IPS-11a (cell line): Measurements from ENCODE around the gene KYNU.
"Not testable (repeated sequence)": the region's sequence is repeated elsewhere in the genome, so short reads cannot be mapped to it uniquely, and the experiment has no call there.

Experiments used
- H3K4me3 ChIP-seq: one replicate; pipeline ENCODE4 v1.5.1; 2013; ENCODE audit warnings: low read depth, low read length, control low read depth

The KYNU gene

DNA sequence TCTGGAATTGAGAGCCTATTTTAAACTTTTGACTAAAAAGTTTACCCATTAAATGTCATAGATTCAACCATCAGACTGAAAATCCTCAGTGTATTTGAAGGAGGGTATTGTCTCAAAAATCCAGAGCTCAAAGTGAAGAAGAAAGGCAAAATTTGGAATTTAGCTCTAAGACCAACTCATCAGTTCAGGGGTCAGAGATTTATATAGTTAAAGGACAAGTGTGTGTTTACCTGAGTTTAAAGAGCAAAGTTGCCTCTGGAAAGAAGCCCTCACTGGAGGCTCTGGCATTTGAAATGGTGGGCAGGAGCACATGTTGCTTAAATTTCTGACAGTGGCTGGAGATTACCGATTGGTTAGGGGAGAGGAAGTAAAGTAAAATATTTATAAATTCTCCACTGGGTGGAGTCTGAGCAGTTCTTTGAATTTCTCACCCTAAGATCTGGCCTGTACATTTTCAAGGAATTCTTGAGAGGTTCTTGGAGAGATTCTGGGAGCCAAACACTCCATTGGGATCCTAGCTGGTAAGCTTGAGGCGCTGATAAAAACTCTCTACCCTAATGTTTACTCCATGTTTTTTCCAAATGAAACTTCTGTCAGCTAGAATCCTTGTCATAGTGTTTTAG lies at the start of gene KYNU:
Gene KYNU, plus strand, starts transcription at position 449 of the 623 bp plus-strand sequence. CDS start 7,704 bp downstream, outside the sequence.
- H3K4me3 ChIP-seq = no peak within 1 kb of the TSS

GRCh38 chr2:142834021-142834420 lies 43.4 kb upstream of the KYNU start:
- H3K4me3 ChIP-seq = no peak overlapping the region

DNA sequence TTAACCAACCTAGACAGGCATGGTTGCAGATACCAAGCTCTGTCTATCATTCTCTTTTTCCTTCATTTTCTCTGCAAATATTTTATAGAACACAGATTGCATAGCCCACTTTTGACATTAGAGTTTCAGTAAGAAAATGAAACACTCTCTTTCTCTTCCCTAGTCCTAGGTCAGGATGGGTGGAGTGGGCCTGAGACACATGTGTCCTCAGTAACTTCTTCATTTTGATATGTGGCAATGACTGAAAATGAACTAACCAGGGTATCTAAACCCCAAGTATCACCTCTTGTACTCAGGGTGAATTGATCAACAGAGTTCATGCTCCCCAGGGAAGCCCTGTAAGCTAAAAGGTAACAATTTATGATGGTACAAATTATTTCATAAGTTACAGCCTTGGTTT lies 37.0 kb upstream of the KYNU start:
- H3K4me3 ChIP-seq = no peak overlapping the region

DNA sequence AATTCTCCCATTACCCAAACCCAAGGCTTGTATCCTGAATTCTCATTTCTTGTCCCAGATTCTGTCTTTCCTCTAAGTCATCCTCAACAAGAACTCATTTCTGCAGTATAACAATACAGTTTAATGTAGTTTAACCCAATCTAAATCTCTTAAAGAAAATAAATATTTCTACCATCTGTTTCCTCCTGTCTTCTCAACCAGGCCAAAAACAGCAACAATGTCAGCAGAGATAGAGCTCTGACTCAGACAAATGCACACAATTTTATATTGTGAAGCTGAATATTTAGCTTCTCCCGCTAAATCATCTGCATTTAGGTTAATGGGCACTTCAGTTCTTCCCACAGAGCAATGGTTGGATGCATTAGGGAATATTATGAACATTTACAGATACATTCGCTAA lies 35.7 kb upstream of the KYNU start:
- no peak overlapping the region for H3K4me3 ChIP-seq

DNA sequence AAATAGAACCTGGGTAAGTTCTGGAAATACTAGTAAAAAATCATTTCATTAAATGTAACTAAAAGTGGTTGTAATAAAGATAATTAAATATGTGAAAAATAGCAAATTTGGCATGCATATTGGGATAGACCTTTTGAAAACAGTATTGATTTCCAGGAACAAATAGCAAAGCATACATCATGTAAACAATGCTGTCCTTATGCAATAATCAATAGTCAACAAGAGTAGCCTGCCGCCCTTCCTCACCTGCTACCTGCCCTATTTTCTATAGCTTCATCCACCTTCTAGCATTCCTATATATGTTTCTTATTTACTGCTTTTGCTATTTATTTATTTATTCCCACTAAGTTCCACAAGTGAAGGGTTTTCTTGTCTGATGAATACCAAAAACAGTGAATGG lies 35.1 kb upstream of the KYNU start:
- no peak overlapping the region for H3K4me3 ChIP-seq

GRCh38 chr2:142843731-142844130 lies 33.7 kb upstream of the KYNU start:
- no peak overlapping the region for H3K4me3 ChIP-seq

- no peak overlapping the region for H3K4me3 ChIP-seq
These were observed 29.3 kb upstream of the KYNU start for GRCh38 chr2:142848023-142848606.

DNA sequence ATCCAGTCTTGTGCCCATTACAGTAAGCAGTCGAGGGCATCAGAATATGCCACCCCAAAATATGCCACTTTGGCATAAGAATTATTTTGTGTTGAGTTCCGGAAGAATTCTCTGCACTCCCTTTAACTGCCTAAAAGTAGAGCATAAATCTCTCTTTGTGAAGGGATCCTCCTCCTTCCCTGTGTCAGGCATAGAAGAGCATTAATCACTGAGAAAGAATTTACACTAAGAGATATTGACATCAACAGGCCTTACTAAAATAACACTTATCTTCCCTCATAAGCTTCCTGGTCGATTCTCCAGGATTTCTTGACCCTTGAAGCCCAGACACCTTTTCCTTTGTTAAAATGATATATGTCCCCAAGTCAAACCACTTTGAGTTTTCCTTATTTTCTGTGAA lies 27.6 kb upstream of the KYNU start:
- H3K4me3 ChIP-seq = no peak overlapping the region

- H3K4me3 ChIP-seq = no peak overlapping the region
These were observed 23.6 kb upstream of the KYNU start for GRCh38 chr2:142853912-142854311.

DNA sequence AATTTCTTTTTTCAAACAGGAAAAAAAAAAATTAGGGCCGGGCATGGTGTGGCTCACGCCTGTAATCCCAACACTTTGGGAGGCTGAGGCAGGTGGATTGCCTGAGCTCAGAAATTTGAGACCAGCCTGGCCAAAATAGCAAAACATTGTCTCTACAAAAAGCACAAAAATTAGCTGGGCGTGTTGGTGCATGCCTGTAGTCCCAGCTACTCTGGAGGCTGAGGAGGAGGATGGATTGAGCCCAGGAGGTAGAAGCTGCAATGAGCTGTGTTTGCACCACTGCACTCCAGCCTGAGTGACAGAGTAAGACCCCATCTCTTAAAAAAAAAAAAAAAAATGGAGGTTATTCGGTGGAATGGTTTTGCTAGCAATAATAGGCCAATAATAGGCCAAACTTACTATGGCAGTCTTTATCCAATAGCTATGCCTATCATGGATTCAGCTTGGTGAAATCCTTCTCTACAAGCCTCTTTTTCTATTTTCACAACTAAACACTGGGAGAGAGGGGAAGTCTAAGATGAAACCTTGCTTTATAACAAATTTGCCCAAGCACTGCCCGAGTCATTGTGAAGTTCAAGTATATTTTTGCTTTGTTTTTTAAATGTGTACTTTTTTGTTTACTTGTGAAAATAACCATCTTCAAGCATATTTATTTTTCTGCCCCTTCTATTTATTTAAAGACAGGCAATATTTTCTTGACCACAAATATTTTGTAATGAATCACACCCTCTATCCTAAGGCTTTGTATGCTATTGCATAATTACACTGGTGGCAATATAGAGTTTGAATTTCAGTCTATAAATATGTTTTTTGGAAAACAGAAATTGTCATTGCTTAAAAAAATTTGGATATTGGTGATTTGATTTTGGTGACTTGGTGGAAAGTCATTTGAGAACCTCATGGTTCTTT lies 20.0 kb upstream of the KYNU start:
- no peak overlapping the region for H3K4me3 ChIP-seq

DNA sequence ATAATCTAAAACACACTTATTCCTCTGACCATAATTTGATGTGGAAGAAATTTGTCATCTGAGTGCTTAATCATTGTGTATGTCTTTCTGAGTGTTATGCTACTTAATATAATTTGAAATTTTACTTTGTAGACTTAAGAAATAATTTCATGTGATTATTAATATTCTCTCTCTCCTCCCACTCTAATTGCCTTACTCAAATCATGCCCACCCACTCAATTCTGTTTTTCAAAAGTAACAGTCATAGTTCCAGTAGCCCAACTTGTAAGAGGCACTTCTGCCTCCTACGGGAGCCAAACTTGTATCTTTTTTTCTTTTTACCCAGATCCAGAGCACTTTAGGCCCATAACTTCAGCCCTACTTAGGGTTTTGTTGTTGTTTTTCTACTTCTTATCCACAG lies 18.5 kb upstream of the KYNU start:
- no peak overlapping the region for H3K4me3 ChIP-seq

DNA sequence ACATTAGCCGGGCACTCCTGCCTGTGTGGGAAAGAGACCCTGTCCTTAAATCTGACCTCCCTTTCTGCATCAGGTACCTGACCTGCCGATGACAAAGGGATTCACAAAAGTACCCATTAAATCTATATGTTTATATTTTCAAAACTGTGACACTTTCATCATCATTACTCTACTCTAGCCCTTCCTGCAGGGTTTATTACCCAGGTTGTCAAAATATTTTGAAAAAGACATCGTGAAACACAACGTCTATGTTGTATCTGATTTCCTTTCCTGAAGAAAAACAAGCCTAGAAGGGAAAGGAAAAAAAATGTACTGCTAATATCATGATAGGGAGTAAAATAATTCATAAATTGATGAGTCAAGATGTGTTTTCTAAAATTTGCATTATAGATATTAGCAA lies 15.2 kb upstream of the KYNU start:
- no peak overlapping the region for H3K4me3 ChIP-seq

GRCh38 chr2:142862847-142863246 lies 14.6 kb upstream of the KYNU start:
- H3K4me3 ChIP-seq = no peak overlapping the region

DNA sequence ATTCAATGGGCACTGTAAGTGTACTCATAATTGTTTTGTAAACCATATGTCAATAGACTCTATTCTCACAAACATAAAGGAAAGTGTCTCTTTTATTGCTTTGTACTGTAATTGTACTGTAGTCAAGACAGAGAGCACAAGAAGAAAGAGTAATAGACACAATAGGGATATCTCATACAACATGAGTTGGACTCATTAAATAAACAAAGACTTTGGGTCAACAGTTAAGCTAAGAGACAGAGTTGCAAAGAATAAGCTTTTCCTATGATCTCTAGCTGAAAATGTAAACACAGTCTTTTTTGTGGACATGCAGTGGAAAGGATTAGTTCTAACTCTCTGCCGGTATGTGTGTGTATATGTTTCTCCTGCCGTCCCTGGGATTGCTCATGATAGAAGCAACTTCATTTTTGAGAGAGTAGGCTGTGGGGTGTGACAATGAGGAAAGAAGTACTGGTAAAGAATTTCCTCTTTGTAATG lies 13.9 kb upstream of the KYNU start:
- no peak overlapping the region for H3K4me3 ChIP-seq

DNA sequence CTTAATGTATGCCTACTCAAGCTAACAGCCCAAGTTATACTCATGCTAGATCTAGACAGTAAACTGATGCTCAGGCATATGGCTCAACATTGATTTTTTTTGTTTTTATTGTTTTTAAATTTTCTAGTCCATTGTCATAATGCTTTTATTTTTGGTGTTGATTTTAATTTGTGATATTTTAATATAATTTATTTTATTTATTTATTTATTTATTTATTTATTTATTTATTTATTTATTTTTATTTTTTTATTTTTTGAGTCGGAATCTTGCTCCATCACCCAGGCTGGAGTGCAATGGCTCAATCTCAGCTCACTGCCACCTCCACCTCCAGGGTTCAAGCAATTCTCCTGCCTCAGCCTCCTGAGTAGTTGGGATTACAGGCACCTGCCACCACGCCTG lies 12.9 kb upstream of the KYNU start:
- not testable (repeated sequence) for H3K4me3 ChIP-seq

- no peak overlapping the region for H3K4me3 ChIP-seq
These were observed 11.5 kb upstream of the KYNU start for GRCh38 chr2:142865924-142866323.

DNA sequence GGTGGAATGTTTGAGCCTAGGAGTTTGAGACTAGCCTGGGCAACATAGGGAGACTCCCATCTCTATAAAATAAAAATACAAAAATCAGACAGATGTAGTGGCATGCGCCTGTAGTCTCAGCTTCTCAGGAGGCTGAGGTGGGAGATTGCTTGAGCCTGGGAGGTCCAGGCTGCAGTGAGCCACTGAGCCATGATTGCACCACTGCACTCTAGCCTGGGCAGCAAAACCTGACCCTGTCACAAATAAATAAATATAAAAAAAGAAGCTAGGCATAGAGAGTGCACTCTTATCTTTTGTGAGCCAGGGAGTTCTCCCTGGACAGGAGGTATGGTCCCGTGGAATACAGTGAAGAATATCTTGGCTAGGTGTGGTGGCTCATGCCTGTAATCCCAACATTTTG lies 11.0 kb upstream of the KYNU start:
- H3K4me3 ChIP-seq = no peak overlapping the region

- H3K4me3 ChIP-seq = no peak overlapping the region
These were observed 10.3 kb upstream of the KYNU start for GRCh38 chr2:142867136-142867535.

GRCh38 chr2:142868229-142868762 lies 9.2 kb upstream of the KYNU start:
- no peak overlapping the region for H3K4me3 ChIP-seq

GRCh38 chr2:142869065-142869460 lies 8.4 kb upstream of the KYNU start:
- not testable (repeated sequence) for H3K4me3 ChIP-seq

GRCh38 chr2:142869461-142870106 lies 7.9 kb upstream of the KYNU start:
- no peak overlapping the region for H3K4me3 ChIP-seq
